Measurements from ENCODE around the gene FAF1. TPM values are rescaled to one million over a fixed set of nuclear protein-coding genes. Genes with fewer than 3 reads are reported as not detected.
"Not testable (repeated sequence)": the region's sequence is repeated elsewhere in the genome, so short reads cannot be mapped to it uniquely, and the experiment has no call there.

FAF1 gene
- total and polyA plus RNA-seq, 9 of the 15 experiments (the other 6 are each of a cell fraction or from before 2014, with no cell fraction given): 48.7 to 225 (median 118) TPM

DNA sequence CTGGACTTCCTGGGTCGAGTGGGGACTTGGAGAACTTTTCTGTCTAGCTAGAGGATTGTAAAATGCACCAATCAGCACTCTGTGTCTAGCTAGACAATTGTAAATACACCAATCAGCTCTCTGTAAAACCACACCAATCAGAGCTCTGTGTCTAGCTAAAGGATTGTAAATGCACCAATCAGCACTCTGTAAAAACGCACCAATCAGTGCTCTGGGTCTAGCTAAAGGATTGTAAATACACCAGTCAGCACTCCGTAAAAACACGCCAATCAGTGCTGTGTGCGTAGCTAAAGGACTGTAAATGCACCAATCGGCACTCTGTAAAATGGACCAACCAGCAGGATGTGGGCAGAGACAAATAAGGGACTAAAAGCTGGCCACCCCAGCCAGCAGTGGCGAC, 243.6 kb downstream of the FAF1 start:
- H3K9me3 ChIP-seq (replicated peaks; ENCODE audit: control insufficient read depth, insufficient read depth, low read depth, low read length); BruUV-seq (replicated peaks); H4K20me1 ChIP-seq (replicated peaks; ENCODE audit: control insufficient read depth, insufficient read depth, low read length); FAIRE-seq; H3K9ac ChIP-seq (ENCODE audit: insufficient read depth in 1 of 2, low read depth in 2 of 2, low read length in 2 of 2); DNase-seq (ENCODE audit: extremely low read depth in 1 of 4, low spot score in 3 of 4); H3K4me2 ChIP-seq (ENCODE audit: insufficient read depth, low read length); H2AFZ ChIP-seq (ENCODE audit: low read depth, low read length); ATAC-seq; H3K9me1 ChIP-seq (ENCODE audit: control insufficient read depth, insufficient read depth, low read length); in situ Hi-C loops (cut with MboI); H3K27me3 ChIP-seq (ENCODE audit: control insufficient read depth in 2 of 2, insufficient read depth in 2 of 2, low read length in 2 of 2); H3K79me2 ChIP-seq (ENCODE audit: control insufficient read depth, insufficient read depth, low read length); intact Hi-C loops (cut with micrococcal nuclease); H3K4me3 ChIP-seq; H3K27ac ChIP-seq (ENCODE audit: extremely low read depth, low read depth, low read length): not testable (repeated sequence)
- peaks cover 21% of the 10 kb centered on the region; the same call in 2 of the 3 replicates for H3K36me3 ChIP-seq (ENCODE audit: control insufficient read depth, insufficient read depth, low read length)
- TF ChIP-seq ASH1L (IDR thresholded peaks at IDR 0.05; ENCODE audit: borderline replicate concordance, low read depth, partially characterized antibody): peak; percentile 76
- TF ChIP-seq FOS (IDR thresholded peaks at IDR 0.05; ENCODE audit: extremely low read depth, insufficient read length): peak; percentile 10
- peak; percentile 53 for TF ChIP-seq ZNF316 (IDR thresholded peaks at IDR 0.05)
- TF ChIP-seq RBM25 (IDR thresholded peaks at IDR 0.05; ENCODE audit: low read depth, low read length, severe bottlenecking): peak; percentile 30
- peak; percentile 81 for TF ChIP-seq NFYB (IDR thresholded peaks at IDR 0.05; ENCODE audit: extremely low read depth, insufficient read length)
- TF ChIP-seq CC2D1A (IDR thresholded peaks at IDR 0.05): peak; percentile 46; the same call in 1 of the 2 replicates
- ChIA-PET POLR2A (interaction anchor here (1.8 kb wide), 1 partner anchor 8 kb away, joined by 6 read pairs; no protein-coding TSS in a partner anchor), CTCF (ENCODE audit: low intra/inter-chr PET ratio) (interaction anchor here (0.6 kb wide), 1 partner anchor 13 kb away, joined by 3 read pairs; no protein-coding TSS in a partner anchor)
- 96% methylated on average over 7 of the region's 7 CpGs for WGBS (ENCODE audit: insufficient coverage, low coverage, missing lambda C conversion rate)
- peaks cover 8 to 19% of the 10 kb centered on the region in 2 experiments; a peak in 4 of 5 replicates for H3K4me1 ChIP-seq (replicated peaks in 1 of 2; ENCODE audit: control insufficient read depth in 2 of 2, insufficient read depth in 2 of 2, low read length in 2 of 2)

- ChIA-PET POLR2A (no interaction called here), CTCF (ENCODE audit: low intra/inter-chr PET ratio) (no interaction called here)
- WGBS (ENCODE audit: insufficient coverage, low coverage, missing lambda C conversion rate): 90% methylated on average over 3 of the region's 3 CpGs
- Histone ChIP-seq H3K9ac (ENCODE audit: insufficient read depth in 1 of 2, low read depth in 2 of 2, low read length in 2 of 2) (no peak overlapping the region), H3K4me1 (replicated peaks in 1 of 2; ENCODE audit: control insufficient read depth in 2 of 2, insufficient read depth in 2 of 2, low read length in 2 of 2) (peaks cover 4 to 5% of the 10 kb centered on the region in 2 experiments; a peak in 4 of 5 replicates), H4K20me1 (replicated peaks; ENCODE audit: control insufficient read depth, insufficient read depth, low read length) (no peaks in the 10 kb centered on the region), H2AFZ (ENCODE audit: low read depth, low read length) (no peak overlapping the region), H3K27ac (ENCODE audit: extremely low read depth, low read depth, low read length) (no peak overlapping the region), H3K27me3 (ENCODE audit: control insufficient read depth in 2 of 2, insufficient read depth in 2 of 2, low read length in 2 of 2) (no peaks in the 10 kb centered on the region), H3K36me3 (ENCODE audit: control insufficient read depth, insufficient read depth, low read length) (peaks cover 5% of the 10 kb centered on the region; the same call in 2 of the 3 replicates), H3K4me3 (no peak overlapping the region), H3K9me1 (ENCODE audit: control insufficient read depth, insufficient read depth, low read length) (no peaks in the 10 kb centered on the region), H3K79me2 (ENCODE audit: control insufficient read depth, insufficient read depth, low read length) (no peaks in the 10 kb centered on the region), H3K9me3 (replicated peaks; ENCODE audit: control insufficient read depth, insufficient read depth, low read depth, low read length) (no peaks in the 10 kb centered on the region), H3K4me2 (ENCODE audit: insufficient read depth, low read length) (no peak overlapping the region)
- ATAC-seq (no peak), DNase-seq (ENCODE audit: extremely low read depth in 1 of 4, low spot score in 3 of 4) (no peak), FAIRE-seq (no peak)
- no TSS peak for BruUV-seq (replicated peaks)
- intact Hi-C loops (cut with micrococcal nuclease) (no loop called here), in situ Hi-C loops (cut with MboI) (no loop called here)
- TF ChIP-seq GABPA (tag; conservative IDR thresholded peaks at IDR 0.05; ENCODE audit: low read depth): no peak
- TF ChIP-seq HNRNPLL (IDR thresholded peaks at IDR 0.05; ENCODE audit: low read depth, low read length, poor library complexity, severe bottlenecking): no peak
- no peak for TF ChIP-seq ARID4B (CRISPR knock-in tag; IDR thresholded peaks at IDR 0.05)
- TF ChIP-seq ILF3 (IDR thresholded peaks at IDR 0.05; ENCODE audit: borderline replicate concordance): no peak
Measured at GRCh38 chr1:50710099-50710498, 250.0 kb downstream of the FAF1 start.

Data from K562 (cell line).